ENCODE data around the gene DNHD1.

GRCh38 chr11:6610591-6610990 lies 113.5 kb downstream of the DNHD1 start:
- TF ChIP-seq EZH2phosphoT487 (IDR thresholded peaks at IDR 0.05) (no peak), EZH2 (IDR thresholded peaks at IDR 0.05) (no peak)

Measured in neural progenitor cell (in vitro differentiated cells).